HepG2 (cell line): Measurements from ENCODE around the gene IL1RAPL1.

Source experiments
- ELF1 ChIP-seq: sonication (generic); formaldehyde crosslinking; IDR thresholded peaks from 2 replicates; pipeline ENCODE4 v1.4.0; 2020; ENCODE audit warnings: missing genetic modification reagents
- HDAC2 ChIP-seq: sonication (generic); formaldehyde crosslinking; IDR thresholded peaks from 2 replicates; pipeline ENCODE4 v1.4.0; 2020; ENCODE audit warnings: missing genetic modification reagents
- IRX3 ChIP-seq: sonication (generic); formaldehyde crosslinking; IDR thresholded peaks from 2 replicates; pipeline ENCODE4 v1.8.1; 2023; ENCODE audit warnings: mild to moderate bottlenecking, low read depth, missing genetic modification reagents, borderline replicate concordance
- JUN ChIP-seq: sonication (generic); formaldehyde crosslinking; IDR thresholded peaks from 2 replicates; pipeline ENCODE4 v1.4.0; 2020; ENCODE audit warnings: mild to moderate bottlenecking, missing genetic modification reagents
- TBL1XR1 ChIP-seq: fragments of 150-350 bp; IDR thresholded peaks from 2 replicates; pipeline ENCODE4 v1.6.1; 2014; ENCODE audit warnings: borderline replicate concordance, low read length; ENCODE audit not compliant: partially characterized antibody
- USF2 ChIP-seq, 2 experiments: sonication (generic) in 1 of 2; formaldehyde crosslinking in 1 of 2; IDR thresholded peaks; 2 replicates each; pipeline versions ENCODE4 v1.5.1 to v1.6.1; 2011 to 2020; ENCODE audit warnings: borderline replicate concordance in 1 of 2, low read depth in 1 of 2, low read length in 1 of 2, mild to moderate bottlenecking in 1 of 2, missing genetic modification reagents in 1 of 2, moderate library complexity in 1 of 2
- ZNF614 ChIP-seq: IDR thresholded peaks from 2 replicates; pipeline ENCODE4 v1.6.1; 2018; ENCODE audit warnings: missing biosample characterization, missing genetic modification reagents, inconsistent platforms, borderline replicate concordance

- TF ChIP-seq IRX3 (CRISPR knock-in tag), result no peak
- no peak for TF ChIP-seq HDAC2 (CRISPR knock-in tag)
- TF ChIP-seq ZNF614 (CRISPR knock-in tag), result no peak
- TF ChIP-seq USF2 (IDR thresholded peaks at IDR 0.05; ENCODE audit: low read depth, low read length), result no peak
- no peak for TF ChIP-seq USF2 (CRISPR knock-in tag; IDR thresholded peaks at IDR 0.05; ENCODE audit: borderline replicate concordance)
- TF ChIP-seq ELF1 (CRISPR knock-in tag), result no peak
- TF ChIP-seq TBL1XR1, result no peak
- no peak for TF ChIP-seq JUN (CRISPR knock-in tag)
These were observed 1102.8 kb downstream of the IL1RAPL1 start for GRCh38 chrX:29690061-29690460.
